ENCODE data around the gene IL20RA. TPM values are rescaled to one million over a fixed set of nuclear protein-coding genes. Genes with fewer than 3 reads are reported as not detected.
"Not testable (repeated sequence)": the region's sequence is repeated elsewhere in the genome, so short reads cannot be mapped to it uniquely, and the experiment has no call there.

IL20RA gene
- total RNA-seq = 0.41 TPM

GRCh38 chr6:137044366-137045221, at the start of gene IL20RA:
TSS of gene IL20RA (minus strand) at chr6:137044965. CDS start at chr6:137044728, 237 bp downstream.
- DNase-seq (ENCODE audit: low spot score in 2 of 2) (peak; percentile 24 to 34), FAIRE-seq (no peak)

GRCh38 chr6:137093183-137094069, 48.7 kb upstream of the IL20RA start:
- no peak for DNase-seq (ENCODE audit: low spot score in 2 of 2)
- no peak for FAIRE-seq

GRCh38 chr6:137092018-137092417, 47.3 kb upstream of the IL20RA start:
- no peak for FAIRE-seq
- no peak for DNase-seq (ENCODE audit: low spot score in 2 of 2)

GRCh38 chr6:137089305-137089704, 44.5 kb upstream of the IL20RA start:
- FAIRE-seq = no peak
- no peak for DNase-seq (ENCODE audit: low spot score in 2 of 2)

GRCh38 chr6:137087902-137088301, 43.1 kb upstream of the IL20RA start:
- FAIRE-seq (no peak), DNase-seq (ENCODE audit: low spot score in 2 of 2) (no peak)

GRCh38 chr6:137086031-137086430, 41.3 kb upstream of the IL20RA start:
- FAIRE-seq (no peak), DNase-seq (ENCODE audit: low spot score in 2 of 2) (no peak)

- FAIRE-seq (no peak), DNase-seq (ENCODE audit: low spot score in 2 of 2) (no peak)
These were observed 40.3 kb upstream of the IL20RA start for GRCh38 chr6:137084865-137085617.

GRCh38 chr6:137084090-137084489, 39.3 kb upstream of the IL20RA start:
- DNase-seq (ENCODE audit: low spot score in 2 of 2) (no peak), FAIRE-seq (no peak)

GRCh38 chr6:137081997-137082396, 37.2 kb upstream of the IL20RA start:
- no peak for FAIRE-seq
- no peak for DNase-seq (ENCODE audit: low spot score in 2 of 2)

- no peak for FAIRE-seq
- DNase-seq (ENCODE audit: low spot score in 2 of 2) = no peak
These were observed 35.9 kb upstream of the IL20RA start for GRCh38 chr6:137080711-137081110.

GRCh38 chr6:137076277-137077068, 31.7 kb upstream of the IL20RA start:
- peak in 1 of 2 donors; percentile 10 for DNase-seq (ENCODE audit: low spot score in 2 of 2)
- no peak for FAIRE-seq

- not testable (repeated sequence) for FAIRE-seq
These were observed 31.0 kb upstream of the IL20RA start for GRCh38 chr6:137075790-137076189.

GRCh38 chr6:137070303-137070702, 25.5 kb upstream of the IL20RA start:
- no peak for FAIRE-seq
- DNase-seq (ENCODE audit: low spot score in 2 of 2) = no peak

More at GRCh38 chr6:137075790-137076189, 31.0 kb upstream of the IL20RA start:
- DNase-seq (ENCODE audit: low spot score in 2 of 2) = not testable (repeated sequence)

- FAIRE-seq (no peak), DNase-seq (ENCODE audit: low spot score in 2 of 2) (no peak)
These were observed 22.6 kb upstream of the IL20RA start for GRCh38 chr6:137067399-137067798.

GRCh38 chr6:137058037-137058436, 13.3 kb upstream of the IL20RA start:
- FAIRE-seq (no peak), DNase-seq (ENCODE audit: low spot score in 2 of 2) (no peak)

- FAIRE-seq = no peak
These were observed 11.5 kb upstream of the IL20RA start for GRCh38 chr6:137056121-137056880.

GRCh38 chr6:137051790-137052472, 7.2 kb upstream of the IL20RA start:
- FAIRE-seq (no peak), DNase-seq (ENCODE audit: low spot score in 2 of 2) (no peak)

More at GRCh38 chr6:137056121-137056880, 11.5 kb upstream of the IL20RA start:
- no peak for DNase-seq (ENCODE audit: low spot score in 2 of 2)

GRCh38 chr6:137049095-137049494, 4.3 kb upstream of the IL20RA start:
- DNase-seq (ENCODE audit: low spot score in 2 of 2) (no peak), FAIRE-seq (no peak)
